H1 (cell line): Measurements from ENCODE around the gene LCN10. TPM values are rescaled to one million over a fixed set of nuclear protein-coding genes. Genes with fewer than 3 reads are reported as not detected.

Source experiments
- CTCF ChIA-PET: fragments of 300-600 bp; sonication (Branson Sonifier 250); formaldehyde crosslinking; loops from one replicate; lab custom pipeline; 2021; ENCODE audit not compliant: partially characterized antibody; lab: Charles Lee
- POLR2A ChIA-PET: fragments of 300-600 bp; sonication (Branson Sonifier 250); formaldehyde crosslinking; loops from one replicate; lab custom pipeline; 2021; ENCODE audit warnings: inconsistent platforms; ENCODE audit not compliant: partially characterized antibody; lab: Charles Lee
- DNase-seq, 2 experiments: peaks; one replicate each; pipeline versions ENCODE4 v3.0.0 to v3.0.0-alpha.2; 2010 to 2022; ENCODE audit warnings: low spot score in 2 of 2, low read depth in 1 of 2, mixed read lengths in 1 of 2
- FAIRE-seq: peaks from 2 replicates; lab custom pipeline; 2011; peaks lifted over from hg19 to GRCh38; lab: Jason Lieb, UNC
- H2AFZ ChIP-seq: 2 replicates; pipeline ENCODE4 v1.8.1; 2012; ENCODE audit warnings: low read length, inconsistent platforms
- H2AK5ac ChIP-seq: 2 replicates; pipeline ENCODE4 v1.6.1; 2013; ENCODE audit warnings: low read depth, low read length
- H2BK120ac ChIP-seq: replicated peaks from 2 replicates; pipeline ENCODE3; 2013; ENCODE audit warnings: low read depth, low read length, inconsistent platforms
- H2BK12ac ChIP-seq: 2 replicates; pipeline ENCODE4 v1.6.1; 2013; ENCODE audit warnings: low read depth, low read length
- H2BK15ac ChIP-seq: 2 replicates; pipeline ENCODE4 v1.6.1; 2013; ENCODE audit warnings: low read length
- H2BK20ac ChIP-seq: 2 replicates; pipeline ENCODE4 v1.6.1; 2013; ENCODE audit warnings: low read length
- H2BK5ac ChIP-seq: 2 replicates; pipeline ENCODE4 v1.6.1; 2013; ENCODE audit warnings: low read depth, low read length
- H3K14ac ChIP-seq: 2 replicates; pipeline ENCODE4 v1.6.1; 2013; ENCODE audit warnings: inconsistent platforms; ENCODE audit not compliant: insufficient read length
- H3K18ac ChIP-seq: 2 replicates; pipeline ENCODE4 v1.6.1; 2013; ENCODE audit warnings: low read length; ENCODE audit errors: extremely low read depth
- H3K23ac ChIP-seq: 2 replicates; pipeline ENCODE4 v1.6.1; 2013; ENCODE audit warnings: inconsistent platforms; ENCODE audit not compliant: insufficient read length
- H3K23me2 ChIP-seq: 2 replicates; pipeline ENCODE4 v1.6.1; 2013; ENCODE audit warnings: low read depth, low read length
- H3K27ac ChIP-seq: 2 replicates; pipeline ENCODE4 v1.6.1; 2011; ENCODE audit warnings: low read depth, low read length, inconsistent platforms
- H3K27me3 ChIP-seq, 4 experiments: replicated peaks in 1 of 4; 1 replicate in 1 of 4; 2 replicates in 3 of 4; pipeline versions ENCODE4 v1.6.1 to v1.8.1; 2011 to 2013; ENCODE audit warnings: low read length in 3 of 4, mild to moderate bottlenecking in 3 of 4, inconsistent platforms in 2 of 4, mixed read lengths in 2 of 4, moderate library complexity in 1 of 4; ENCODE audit not compliant: control insufficient read depth in 3 of 4, insufficient read depth in 3 of 4; ENCODE audit errors: extremely low read depth in 1 of 4
- H3K36me3 ChIP-seq, 4 experiments: 2 replicates each; pipeline versions ENCODE4 v1.6.1 to v1.8.1; 2011 to 2013; ENCODE audit warnings: mild to moderate bottlenecking in 4 of 4, low read length in 3 of 4, moderate library complexity in 2 of 4, control low read depth in 1 of 4, inconsistent platforms in 1 of 4; ENCODE audit not compliant: insufficient read depth in 4 of 4, control insufficient read depth in 2 of 4
- H3K4ac ChIP-seq: replicated peaks from 2 replicates; pipeline ENCODE3; 2013; ENCODE audit warnings: low read length, low read depth, mixed read lengths, inconsistent platforms; ENCODE audit not compliant: insufficient read length
- H3K4me1 ChIP-seq, 4 experiments: replicated peaks in 1 of 4; 1 replicate in 1 of 4; 2 replicates in 3 of 4; pipeline versions ENCODE4 v1.6.1 to v1.8.1; 2011 to 2013; ENCODE audit warnings: low read length in 3 of 4, inconsistent platforms in 2 of 4, mixed read lengths in 1 of 4; ENCODE audit not compliant: insufficient read depth in 4 of 4, control insufficient read depth in 3 of 4
- H3K4me2 ChIP-seq, 2 experiments: 2 replicates each; pipeline versions ENCODE4 v1.6.1 to v1.8.1; 2011 to 2013; ENCODE audit warnings: low read depth in 2 of 2, low read length in 2 of 2, control low read depth in 1 of 2, inconsistent platforms in 1 of 2, mild to moderate bottlenecking in 1 of 2; ENCODE audit not compliant: insufficient read depth in 1 of 2
- H3K4me3 ChIP-seq, 4 experiments: fragments of 200-600, 300-600 bp in 1 of 4; sonication (generic), shearing (Covaris generic), sonication (Bioruptor Twin) in 1 of 4; 2 replicates each; pipeline versions ENCODE4 v1.5.1 to v1.8.1; 2011 to 2016; ENCODE audit warnings: low read length in 4 of 4, low read depth in 3 of 4, control low read depth in 2 of 4, inconsistent platforms in 2 of 4, mild to moderate bottlenecking in 2 of 4, mixed read lengths in 1 of 4, moderate library complexity in 1 of 4; ENCODE audit not compliant: insufficient read depth in 2 of 4; ENCODE audit errors: extremely low read depth in 1 of 4
- H3K56ac ChIP-seq: replicated peaks from 2 replicates; pipeline ENCODE3; 2013; ENCODE audit warnings: low read depth, mild to moderate bottlenecking, mixed read lengths, low read length, inconsistent platforms; ENCODE audit not compliant: insufficient read length
- H3K79me1 ChIP-seq: 2 replicates; pipeline ENCODE4 v1.6.1; 2013; ENCODE audit warnings: low read depth, low read length, control low read depth
- H3K79me2 ChIP-seq, 2 experiments: 2 replicates each; pipeline versions ENCODE4 v1.6.1 to v1.8.1; 2012 to 2013; ENCODE audit warnings: low read length in 2 of 2, mild to moderate bottlenecking in 2 of 2, inconsistent platforms in 1 of 2; ENCODE audit not compliant: insufficient read depth in 2 of 2, control insufficient read depth in 1 of 2
- H3K9ac ChIP-seq, 4 experiments: replicated peaks in 1 of 4; 1 replicate in 1 of 4; 2 replicates in 3 of 4; pipeline versions ENCODE4 v1.6.1 to v1.8.1; 2011 to 2013; ENCODE audit warnings: low read depth in 3 of 4, low read length in 3 of 4, control low read depth in 2 of 4, mild to moderate bottlenecking in 2 of 4, moderate library complexity in 2 of 4, inconsistent platforms in 1 of 4; ENCODE audit errors: extremely low read depth in 1 of 4
- H3K9me3 ChIP-seq, 2 experiments: 2 replicates each; pipeline versions ENCODE4 v1.6.1 to v1.8.1; 2012 to 2013; ENCODE audit warnings: mild to moderate bottlenecking in 2 of 2, moderate library complexity in 2 of 2, control low read depth in 1 of 2, inconsistent platforms in 1 of 2, low read depth in 1 of 2, low read length in 1 of 2, mixed read lengths in 1 of 2; ENCODE audit not compliant: insufficient read depth in 2 of 2
- H4K20me1 ChIP-seq, 2 experiments: replicated peaks in 1 of 2; 2 replicates each; pipeline versions ENCODE3 to v1.8.1; 2011 to 2013; ENCODE audit warnings: inconsistent platforms in 2 of 2, low read length in 2 of 2, mild to moderate bottlenecking in 1 of 2; ENCODE audit not compliant: insufficient read depth in 2 of 2, control insufficient read depth in 1 of 2
- H4K5ac ChIP-seq: 2 replicates; pipeline ENCODE4 v1.6.1; 2013; ENCODE audit warnings: low read length, low read depth, mixed read lengths, inconsistent platforms; ENCODE audit not compliant: insufficient read length
- H4K8ac ChIP-seq: 2 replicates; pipeline ENCODE4 v1.8.0; 2013; ENCODE audit warnings: mild to moderate bottlenecking, moderate library complexity, low read length, inconsistent platforms; ENCODE audit not compliant: insufficient read depth; ENCODE audit errors: extremely low read depth
- H4K91ac ChIP-seq: replicated peaks from 2 replicates; pipeline ENCODE3; 2013; ENCODE audit warnings: low read length, mixed read lengths, inconsistent platforms; ENCODE audit not compliant: insufficient read length
- GTF2F1 ChIP-seq: IDR thresholded peaks from 2 replicates; pipeline ENCODE4 v1.6.1; 2012; ENCODE audit warnings: low read depth, low read length, improper control_type of control experiment, borderline replicate concordance
- KDM4A ChIP-seq: IDR thresholded peaks from one replicate; pipeline ENCODE4 v1.7.1; 2012; ENCODE audit warnings: low read depth, mild to moderate bottlenecking, moderate library complexity, low read length, inconsistent platforms; ENCODE audit not compliant: severe bottlenecking
- MAFK ChIP-seq: IDR thresholded peaks from 2 replicates; pipeline ENCODE4 v1.6.1; 2012; ENCODE audit warnings: low read depth, mild to moderate bottlenecking, improper control_type of control experiment, low read length
- POU5F1 ChIP-seq: IDR thresholded peaks from 2 replicates; pipeline ENCODE4 v1.6.1; 2011; ENCODE audit warnings: low read depth, mild to moderate bottlenecking, low read length, moderate library complexity
- SAP30 ChIP-seq: fragments of 300-600 bp; sonication (generic); IDR thresholded peaks from 2 replicates; pipeline ENCODE4 v1.7.1; 2012; ENCODE audit warnings: low read length, moderate library complexity, mild to moderate bottlenecking, inconsistent platforms; ENCODE audit not compliant: insufficient read depth, insufficient replicate concordance
- SIN3A ChIP-seq, 2 experiments: IDR thresholded peaks in 1 of 2; conservative IDR thresholded peaks in 1 of 2; 2 replicates each; pipeline ENCODE4 v1.6.1; 2011 to 2012; ENCODE audit warnings: low read length in 2 of 2, improper control_type of control experiment in 1 of 2, low read depth in 1 of 2, mild to moderate bottlenecking in 1 of 2
- TAF1 ChIP-seq: IDR thresholded peaks from 2 replicates; pipeline ENCODE4 v1.6.1; 2011; ENCODE audit warnings: mild to moderate bottlenecking, low read depth, low read length
- WGBS, 2 experiments: shearing (Covaris generic) in 1 of 2; methylation state at CpG; one replicate each; pipeline versions ENCODE4 v1.1.6 to v1.1.7; 2013 to 2015; ENCODE audit warnings: low lambda C conversion rate in 2 of 2, mixed read lengths in 2 of 2, inconsistent platforms in 1 of 2, low coverage in 1 of 2, missing lambda C conversion rate in 1 of 2; ENCODE audit not compliant: insufficient replicate concordance in 2 of 2, insufficient coverage in 1 of 2, insufficient read length in 1 of 2; ENCODE audit errors: extremely low coverage in 1 of 2, missing lambda C conversion rate in 1 of 2; 5-methylcytosine and 5-hydroxymethylcytosine counted together
- polyA plus RNA-seq, 7 experiments: library from polyadenylated mRNA; depleted of rRNA in 3 of 7; stranded (reverse) in 5 of 7; unstranded in 2 of 7; fragments of >200 nt in 5 of 7; fragments of 200-250 nt in 2 of 7; gene quantifications; 1 replicate in 5 of 7; 2 replicates in 1 of 7; 4 replicates in 1 of 7; pipeline versions ENCODE4 v1.2.1 to v1.2.3, GENCODE V29; 2011 to 2013; ENCODE audit warnings: missing spikeins in 2 of 7, mixed read lengths in 2 of 7
- total RNA-seq: library from RNA; stranded (reverse); fragmentation: NEBNext Ultra II Directional; extraction: Animal tissue kit (Norgen Biotek cat#: 25700); gene quantifications from 2 replicates; pipeline ENCODE4 v1.2.1, GENCODE V29; 2021

LCN10 gene
- total and polyA plus RNA-seq, 2 of the 8 experiments (the other 6 are each of a cell fraction or from before 2014, with no cell fraction given): 2.6 to 2.8 TPM

GRCh38 chr9:136757328-136757727 lies 14.6 kb upstream of the LCN10 start:
- ChIA-PET CTCF (interaction anchor here (0.6 to 5.1 kb wide), 20 partner anchors 8 to 313 kb away, joined by 3 to 42 read pairs (median 5); partner anchors contain the start of genes AJM1, LCN10, LCN6 and SAPCD2), POLR2A (interaction anchor here (1.4 to 3.0 kb wide), 4 partner anchors 16 to 32 kb away, joined by 4 to 26 read pairs (median 6); no protein-coding TSS in a partner anchor)
- Histone ChIP-seq H2AFZ (no peak overlapping the region), H3K79me1 (no peaks in the 10 kb centered on the region), H2BK15ac (no peak overlapping the region), H3K79me2 (no peaks in the 10 kb centered on the region), H3K9me3 (peaks cover 0 to 6% of the 10 kb centered on the region in 2 experiments; a peak in 1 of 4 replicates), H2BK5ac (no peak overlapping the region), H4K20me1 (no peaks in the 10 kb centered on the region), H3K14ac (no peak overlapping the region), H2BK120ac (no peak overlapping the region), H3K27me3 (no peaks in the 10 kb centered on the region), H3K56ac (no peak overlapping the region), H4K8ac (no peak overlapping the region), H2BK12ac (no peak overlapping the region), H3K9ac (no peak overlapping the region), H2AK5ac (no peak overlapping the region), H2BK20ac (no peak overlapping the region), H3K23ac (no peak overlapping the region), H3K27ac (no peak overlapping the region), H3K23me2 (no peaks in the 10 kb centered on the region), H3K36me3 (no peaks in the 10 kb centered on the region), H3K18ac (no peak overlapping the region), H3K4me2 (no peak overlapping the region), H3K4ac (no peak overlapping the region), H4K5ac (no peak overlapping the region), H3K4me1 (peaks cover 0 to 6% (median 2%) of the 10 kb centered on the region in 4 experiments; a peak in 4 of 7 replicates), H4K91ac (no peak overlapping the region), H3K4me3 (no peak overlapping the region)
- DNase-seq (no peak), FAIRE-seq (no peak)
- TF ChIP-seq SIN3A (conservative IDR thresholded peaks at IDR 0.05 in 1 of 2, IDR thresholded peaks at IDR 0.05 in 1 of 2; ENCODE audit: low read depth in 1 of 2, low read length in 2 of 2) (no peak), SAP30 (no peak), KDM4A (no peak), POU5F1 (no peak), GTF2F1 (no peak), TAF1 (no peak), MAFK (no peak)
- WGBS, 2 experiments: 89% methylated on average over 16 of the region's 20 CpGs; no CpG with 5 or more reads in 1 of the 2 experiments
